ENCODE measurements around the gene SF1.

DNA sequence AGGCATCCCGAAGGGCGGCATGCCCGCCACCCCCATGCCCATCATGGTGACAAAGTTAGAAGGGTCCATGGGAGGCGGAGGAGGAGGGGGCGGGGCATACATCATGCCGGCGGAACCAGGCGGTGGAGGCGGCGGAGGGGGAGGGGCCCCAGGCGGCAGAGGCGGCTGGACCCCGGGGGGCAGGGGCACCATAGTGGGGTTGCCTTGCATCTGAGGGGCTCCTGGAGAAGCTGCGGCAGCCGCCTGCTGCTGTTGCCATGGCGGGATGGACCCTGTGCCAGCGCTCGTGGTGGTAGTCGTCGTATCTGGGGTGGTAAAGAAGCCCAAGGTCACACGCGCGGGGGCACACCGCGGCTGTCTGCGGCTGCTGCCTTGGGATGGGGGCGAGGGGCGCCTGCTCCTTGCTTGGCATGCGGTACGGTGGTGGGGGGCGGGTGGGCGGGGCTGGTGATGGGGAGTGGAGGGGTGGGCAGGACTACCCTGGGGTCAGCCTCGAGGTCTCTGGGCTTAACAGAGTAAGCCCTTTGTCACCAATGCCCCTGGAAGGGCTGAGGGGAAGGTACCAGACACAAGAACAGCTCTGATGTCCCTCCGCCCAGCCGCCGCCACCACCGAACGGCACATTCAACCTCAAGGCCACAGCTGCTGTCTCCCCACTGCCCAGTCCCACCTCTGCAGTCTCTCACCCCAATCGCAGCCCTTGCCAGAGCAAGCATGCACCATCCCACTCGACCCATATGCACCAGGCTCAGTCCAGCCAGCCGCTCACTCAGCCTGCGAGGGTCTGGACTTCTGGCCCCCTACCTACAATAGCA is 12.3 kb downstream of the SF1 start:
- TF ChIP-seq, protein P1, sequence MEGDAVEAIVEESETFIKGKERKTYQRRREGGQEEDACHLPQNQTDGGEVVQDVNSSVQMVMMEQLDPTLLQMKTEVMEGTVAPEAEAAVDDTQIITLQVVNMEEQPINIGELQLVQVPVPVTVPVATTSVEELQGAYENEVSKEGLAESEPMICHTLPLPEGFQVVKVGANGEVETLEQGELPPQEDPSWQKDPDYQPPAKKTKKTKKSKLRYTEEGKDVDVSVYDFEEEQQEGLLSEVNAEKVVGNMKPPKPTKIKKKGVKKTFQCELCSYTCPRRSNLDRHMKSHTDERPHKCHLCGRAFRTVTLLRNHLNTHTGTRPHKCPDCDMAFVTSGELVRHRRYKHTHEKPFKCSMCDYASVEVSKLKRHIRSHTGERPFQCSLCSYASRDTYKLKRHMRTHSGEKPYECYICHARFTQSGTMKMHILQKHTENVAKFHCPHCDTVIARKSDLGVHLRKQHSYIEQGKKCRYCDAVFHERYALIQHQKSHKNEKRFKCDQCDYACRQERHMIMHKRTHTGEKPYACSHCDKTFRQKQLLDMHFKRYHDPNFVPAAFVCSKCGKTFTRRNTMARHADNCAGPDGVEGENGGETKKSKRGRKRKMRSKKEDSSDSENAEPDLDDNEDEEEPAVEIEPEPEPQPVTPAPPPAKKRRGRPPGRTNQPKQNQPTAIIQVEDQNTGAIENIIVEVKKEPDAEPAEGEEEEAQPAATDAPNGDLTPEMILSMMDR (IDR thresholded peaks at IDR 0.05), result no peak
- no peak for TF ChIP-seq POLR2A (IDR thresholded peaks at IDR 0.05)
